Activated CD4-positive, CD25-positive, alpha-beta regulatory T cell treated with anti-CD3 and anti-CD28 coated beads, Interleukin-2, amount 50 U/mL, for 24 hours (primary cell): ENCODE data around the gene RTRAF.

Source experiments
- ATAC-seq, 2 donors: fragments of 150-1000 bp; cut with Tn5 transposase; one replicate each; pipeline ENCODE4 v1.10.0; 2021; ENCODE audit warnings: mild to moderate bottlenecking in 1 of 2, moderate library complexity in 1 of 2

The RTRAF gene

DNA sequence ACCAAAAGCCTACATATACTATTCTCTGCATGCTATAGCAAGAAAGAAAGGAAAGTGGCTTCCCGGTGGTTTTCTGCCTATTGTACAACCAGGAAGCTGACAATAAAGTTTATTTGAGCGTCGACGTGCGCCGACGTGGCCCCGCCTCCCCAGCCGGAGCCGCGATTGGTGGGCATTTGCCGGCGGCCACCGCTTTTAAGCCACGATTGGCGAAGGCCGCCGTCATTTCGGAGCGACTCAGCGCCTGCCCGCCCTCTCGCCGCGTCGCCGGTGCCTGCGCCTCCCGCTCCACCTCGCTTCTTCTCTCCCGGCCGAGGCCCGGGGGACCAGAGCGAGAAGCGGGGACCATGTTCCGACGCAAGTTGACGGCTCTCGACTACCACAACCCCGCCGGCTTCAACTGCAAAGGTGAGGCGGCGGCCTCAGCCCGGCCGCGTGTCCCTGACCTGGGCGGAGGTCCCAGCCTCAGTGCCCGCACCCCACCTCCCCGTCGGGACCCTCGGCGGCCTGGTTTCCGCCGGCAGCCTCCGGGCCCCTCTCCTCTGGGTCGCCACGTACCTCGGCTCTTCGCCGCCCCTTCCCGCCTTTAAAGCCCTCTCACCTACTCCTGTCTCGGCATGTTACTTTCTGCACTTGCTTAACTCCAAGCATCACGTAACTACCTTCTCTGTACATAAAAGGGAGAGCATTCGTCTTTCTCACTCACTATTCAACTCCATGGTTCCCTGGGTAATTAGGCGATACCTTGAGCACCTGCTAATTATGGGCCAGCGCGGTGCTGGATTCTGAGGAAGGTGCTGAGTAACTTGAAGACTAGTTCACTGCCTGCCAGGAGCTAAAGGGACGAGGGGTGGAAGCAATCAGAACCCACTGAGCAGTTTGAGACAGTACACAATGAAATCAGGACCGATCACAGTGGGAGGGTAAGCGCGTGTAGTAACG is at the start of gene RTRAF:
RTRAF (plus strand) TSS at position 254 of the 942 bp plus-strand sequence; CDS start at position 348, 94 bp downstream.
- peak; percentile 96 to 97 for ATAC-seq

DNA sequence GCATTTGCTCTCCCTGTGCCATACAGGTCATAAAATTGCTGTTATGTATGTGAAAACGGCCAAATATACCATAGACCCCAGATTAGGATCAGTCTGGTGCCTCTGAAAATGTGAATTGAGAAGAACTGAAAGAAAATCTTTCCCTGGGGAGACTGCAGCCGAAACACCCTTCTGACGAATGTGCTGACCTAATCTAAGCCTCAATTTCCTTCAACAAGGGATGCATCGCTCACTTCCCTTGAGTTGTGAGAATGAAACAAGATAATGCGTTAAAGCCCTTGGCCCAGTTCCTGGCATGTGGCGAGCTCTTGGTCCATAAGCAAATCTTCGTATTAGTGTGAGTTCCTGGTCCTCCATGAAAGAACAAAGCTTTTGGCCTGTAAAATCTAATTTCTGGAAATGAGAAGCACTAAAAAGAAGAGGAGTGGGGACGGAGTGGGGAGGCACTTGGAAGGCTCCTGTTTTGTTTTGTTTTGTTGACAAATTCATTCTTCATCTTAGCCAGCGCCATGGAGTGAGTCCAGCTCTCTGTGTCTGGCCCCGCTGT is 49.5 kb upstream of the RTRAF start:
- ATAC-seq, result no peak

DNA sequence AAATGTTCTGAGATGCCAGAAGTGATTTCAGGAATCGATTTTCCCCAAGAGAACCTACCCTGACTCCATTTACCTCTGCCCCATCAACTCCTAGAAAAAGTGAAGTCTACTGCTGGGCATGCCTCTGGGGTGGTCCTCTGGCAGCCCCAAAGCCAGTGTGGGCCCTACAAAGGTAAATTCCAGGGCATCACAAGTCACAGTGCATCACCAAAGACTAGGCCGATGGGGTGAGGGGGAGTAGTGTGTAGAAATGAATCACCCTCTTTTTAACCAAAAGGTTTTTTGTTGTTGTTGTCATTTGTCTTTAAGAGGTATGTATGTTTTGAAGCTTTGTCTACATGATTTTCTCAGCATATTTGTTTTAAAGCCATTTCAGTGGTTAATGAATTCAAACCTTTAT is 46.4 kb upstream of the RTRAF start:
- ATAC-seq, result peak in 1 of 2 donors; percentile 56

DNA sequence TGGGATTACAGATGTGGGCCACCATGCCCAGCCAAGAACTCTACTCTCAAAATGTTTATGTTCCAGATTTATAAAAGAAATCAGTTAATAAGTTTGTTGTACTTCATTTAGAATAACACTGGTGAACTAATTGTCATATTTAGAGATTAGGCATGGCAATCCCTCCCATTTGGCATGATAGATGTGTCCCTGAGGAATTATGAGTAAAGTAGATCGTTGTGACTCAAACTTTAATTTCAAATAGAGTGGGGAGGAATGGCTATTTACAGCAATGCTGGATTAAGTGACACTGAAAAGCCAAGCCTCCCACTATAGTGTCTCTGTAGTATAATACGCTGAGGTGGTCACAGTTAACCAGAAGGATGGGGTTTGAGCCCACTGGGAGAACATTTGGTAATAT is 39.3 kb upstream of the RTRAF start:
- no peak for ATAC-seq

DNA sequence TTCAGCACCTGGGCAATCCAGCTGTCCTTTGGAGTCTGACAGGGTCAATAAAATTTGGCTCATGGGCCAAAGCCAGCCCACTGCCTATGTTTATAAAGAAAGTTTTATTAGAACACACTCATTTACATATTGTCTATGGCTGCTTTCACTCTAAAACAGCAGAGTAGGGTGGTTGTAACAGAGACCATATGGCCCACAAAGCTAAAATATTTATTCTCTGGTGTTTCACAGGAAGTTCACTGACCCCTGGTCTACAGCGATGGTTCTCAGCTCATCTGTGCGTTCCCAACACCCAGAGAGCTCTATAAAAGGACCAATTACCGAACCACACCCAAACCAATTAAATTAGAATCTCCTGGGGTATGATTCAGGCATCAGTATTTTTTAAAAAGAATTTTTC is 37.7 kb upstream of the RTRAF start:
- ATAC-seq, result no peak

DNA sequence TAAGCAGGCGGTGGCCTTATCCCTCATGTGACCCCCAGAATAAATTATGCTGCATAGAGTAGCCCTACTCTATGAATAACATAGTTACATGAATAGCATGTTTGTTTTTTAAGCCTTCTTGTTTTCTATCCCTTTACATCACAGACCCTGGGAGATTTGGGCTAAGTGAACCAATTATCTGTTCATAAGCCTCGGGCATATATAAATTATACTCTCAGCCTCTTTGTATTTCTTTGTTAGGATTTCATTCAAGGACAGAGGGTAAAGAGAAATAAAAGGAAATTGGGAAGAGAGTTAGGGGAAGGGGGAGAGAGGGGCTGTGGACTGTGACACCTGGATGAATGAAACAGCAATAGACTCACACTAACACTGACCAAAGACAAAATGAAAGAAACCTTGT is 35.3 kb upstream of the RTRAF start:
- no peak for ATAC-seq

DNA sequence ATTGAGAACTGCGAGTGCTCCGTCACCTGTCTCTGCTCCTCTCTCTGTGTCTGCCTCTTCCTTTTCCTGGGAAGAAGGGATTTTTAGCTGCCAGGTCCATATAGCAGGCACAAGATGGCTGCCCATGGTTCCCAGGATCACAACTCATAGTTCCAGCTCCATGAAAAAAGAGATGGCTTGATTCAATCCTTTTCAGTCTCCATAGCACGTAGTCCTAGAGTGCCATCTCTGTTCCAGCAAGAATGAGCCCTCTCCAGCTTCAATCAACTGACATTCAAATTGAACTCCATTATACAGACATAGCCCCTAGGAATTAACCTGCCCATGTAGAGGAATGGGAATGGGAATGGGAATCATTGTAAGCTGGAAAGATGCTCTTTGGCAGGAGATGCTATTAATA is 34.7 kb upstream of the RTRAF start:
- no peak for ATAC-seq

DNA sequence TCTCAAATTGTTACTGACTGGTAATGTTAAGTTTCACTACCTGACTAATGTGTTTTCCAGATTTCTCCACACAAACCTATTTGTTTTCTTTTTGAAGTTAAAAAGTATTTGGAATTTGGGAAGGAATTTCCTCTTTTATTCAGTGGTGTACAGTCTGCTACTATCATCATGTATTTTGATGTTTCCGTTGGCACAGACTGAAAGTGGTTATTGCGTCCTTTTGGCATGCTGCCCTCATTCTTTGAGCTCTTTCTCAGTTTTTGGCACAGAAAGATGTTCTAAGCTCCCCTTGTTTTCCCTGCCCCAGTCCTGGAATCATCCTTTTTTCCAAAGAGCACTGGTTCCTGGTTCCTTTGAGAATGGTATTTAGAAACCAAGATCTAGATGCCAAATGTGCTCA is 31.4 kb upstream of the RTRAF start:
- no peak for ATAC-seq

DNA sequence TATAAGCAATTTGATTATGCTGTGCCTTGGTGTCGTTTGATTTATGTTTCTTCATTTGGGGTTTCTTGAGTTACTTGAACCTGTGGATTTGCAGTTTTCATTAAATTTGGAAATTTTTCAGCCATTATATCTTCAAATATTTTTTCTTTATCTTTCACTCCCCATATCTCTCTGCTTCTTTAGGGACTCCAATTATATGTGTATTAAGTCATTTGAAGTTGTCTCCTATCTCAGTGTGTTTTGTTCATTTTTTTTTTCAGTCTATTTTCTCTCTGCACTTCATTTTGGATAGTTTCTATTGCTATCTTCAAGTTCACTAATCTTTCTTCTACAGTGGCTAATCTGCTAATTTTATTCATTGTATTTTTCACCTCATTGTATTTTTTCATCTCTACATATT is 29.4 kb upstream of the RTRAF start:
- ATAC-seq, result no peak

DNA sequence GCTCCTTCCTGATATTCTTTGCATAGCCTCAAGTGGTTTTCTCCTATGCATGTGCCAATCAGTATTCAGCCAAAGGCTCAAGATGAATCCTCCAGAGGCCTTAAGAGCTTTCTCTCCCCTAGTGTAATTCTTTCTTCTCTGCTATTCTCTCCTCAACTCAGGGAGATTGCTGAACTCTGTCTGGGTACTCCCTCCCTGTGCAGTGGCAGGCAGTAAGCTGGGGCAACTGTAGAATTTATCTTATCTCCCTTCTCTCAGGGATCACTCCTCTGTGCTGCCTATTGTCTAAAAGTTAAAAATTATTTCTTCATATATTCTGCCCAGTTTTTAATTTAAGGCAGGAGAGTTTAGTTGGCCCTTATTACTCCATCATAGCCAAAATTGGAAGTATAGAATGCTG is 28.5 kb upstream of the RTRAF start:
- no peak for ATAC-seq

DNA sequence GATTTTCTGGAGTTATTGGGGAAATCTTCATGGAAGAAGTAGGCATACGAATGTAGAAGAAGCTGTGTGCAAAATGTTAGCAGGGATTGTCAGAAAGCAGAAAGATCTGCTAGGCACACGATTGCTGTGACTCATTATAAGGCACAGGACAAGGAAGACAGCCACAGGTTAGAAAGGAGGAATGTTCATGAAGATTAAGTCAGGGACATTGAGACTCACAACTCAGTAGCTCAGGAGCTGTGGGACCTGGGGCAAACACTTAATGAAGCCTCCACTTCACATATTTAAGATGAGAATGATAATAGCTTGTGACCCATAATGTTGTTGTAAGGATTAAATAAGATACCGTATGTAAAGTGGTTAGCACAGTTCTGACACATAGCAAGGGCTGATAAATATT is 26.6 kb upstream of the RTRAF start:
- ATAC-seq, result no peak

DNA sequence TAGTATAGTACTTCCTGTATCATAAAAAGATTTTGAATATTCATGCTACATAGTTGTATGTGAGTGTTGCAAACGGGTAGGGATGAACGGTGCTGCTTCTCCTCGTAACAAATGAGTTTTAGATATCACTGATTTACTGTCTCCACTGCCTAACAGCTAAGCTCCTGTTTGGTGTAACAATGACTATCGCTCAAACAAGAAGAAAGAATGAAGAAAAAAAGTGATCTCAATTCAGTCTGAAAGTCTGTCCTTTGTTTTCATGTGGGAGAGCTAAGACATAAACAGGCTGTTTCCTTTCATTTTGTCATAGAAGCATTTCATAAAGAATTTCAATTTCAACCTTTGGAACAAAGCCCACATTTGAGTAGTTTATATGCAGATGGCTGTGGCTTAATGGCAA is 26.1 kb upstream of the RTRAF start:
- peak in 1 of 2 donors; percentile 35 for ATAC-seq

DNA sequence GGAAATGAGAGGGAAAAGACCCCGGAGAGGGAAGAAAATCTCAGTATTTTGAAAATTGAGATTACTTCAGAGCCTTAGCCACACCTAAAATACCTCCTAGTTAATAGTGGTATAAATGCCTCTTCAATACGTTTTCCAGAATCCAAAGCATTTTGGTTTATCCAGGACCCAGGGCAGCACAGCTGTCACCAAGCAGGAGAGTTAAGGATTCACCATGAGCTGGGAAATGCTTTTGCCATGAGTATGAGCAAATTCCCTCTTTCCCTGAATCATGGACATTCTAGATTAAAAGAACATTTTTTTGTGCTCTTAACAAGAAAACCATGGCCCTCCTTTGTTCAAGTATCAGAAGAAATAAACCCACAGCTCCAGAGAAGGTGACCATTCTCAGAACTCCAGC is 21.8 kb upstream of the RTRAF start:
- ATAC-seq, result no peak

DNA sequence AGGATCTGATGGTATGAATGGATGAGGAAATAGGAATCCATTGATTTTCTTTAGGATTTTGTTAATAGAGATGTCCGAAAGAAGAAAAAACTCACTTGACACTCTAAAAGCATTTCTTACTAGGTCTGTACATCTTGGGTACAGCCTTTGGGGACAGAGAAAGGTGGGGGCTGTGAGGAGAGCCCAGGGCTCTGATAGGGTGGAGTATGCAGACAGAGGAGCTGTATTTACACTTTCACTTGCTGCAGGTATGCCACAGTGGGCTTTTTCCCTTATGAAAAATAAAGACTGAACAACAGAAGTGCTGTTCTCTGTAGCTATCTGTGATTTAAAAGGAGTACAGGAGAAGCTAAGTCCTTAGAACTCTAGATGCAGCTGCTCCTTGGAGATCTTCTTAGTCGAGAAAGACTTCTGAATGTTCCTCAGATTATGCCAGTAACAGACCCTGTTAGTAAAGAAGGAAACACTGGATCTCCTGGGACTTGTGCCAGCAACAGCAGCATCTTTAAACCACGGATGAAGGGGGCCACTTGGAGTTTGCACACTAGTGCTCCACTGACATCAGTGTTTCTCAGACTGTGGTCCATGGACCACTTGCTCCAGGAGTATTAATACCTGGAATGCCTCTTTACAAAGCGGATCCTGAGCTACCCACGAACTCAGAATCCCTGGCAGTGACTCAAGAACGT is 19.4 kb upstream of the RTRAF start:
- no peak for ATAC-seq

DNA sequence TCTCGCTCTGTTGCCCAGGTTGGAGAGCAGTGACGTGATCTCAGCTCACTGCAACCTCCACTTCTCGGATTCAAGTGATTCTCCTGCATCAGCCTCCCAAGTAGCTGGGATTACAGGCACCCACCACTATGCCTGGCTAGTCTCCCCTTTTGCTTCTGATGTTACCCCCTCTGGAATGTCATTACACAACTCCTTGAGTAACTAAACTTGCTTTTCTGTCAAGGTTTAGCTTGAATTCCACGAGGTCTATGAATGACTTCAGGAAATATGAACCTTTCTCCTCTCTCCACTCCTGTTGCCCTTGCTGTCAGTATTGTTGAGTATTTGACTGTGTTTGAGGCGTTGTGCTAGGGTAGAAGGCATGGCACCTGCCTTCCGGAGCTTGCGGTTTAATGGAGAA is 16.8 kb upstream of the RTRAF start:
- no peak for ATAC-seq

DNA sequence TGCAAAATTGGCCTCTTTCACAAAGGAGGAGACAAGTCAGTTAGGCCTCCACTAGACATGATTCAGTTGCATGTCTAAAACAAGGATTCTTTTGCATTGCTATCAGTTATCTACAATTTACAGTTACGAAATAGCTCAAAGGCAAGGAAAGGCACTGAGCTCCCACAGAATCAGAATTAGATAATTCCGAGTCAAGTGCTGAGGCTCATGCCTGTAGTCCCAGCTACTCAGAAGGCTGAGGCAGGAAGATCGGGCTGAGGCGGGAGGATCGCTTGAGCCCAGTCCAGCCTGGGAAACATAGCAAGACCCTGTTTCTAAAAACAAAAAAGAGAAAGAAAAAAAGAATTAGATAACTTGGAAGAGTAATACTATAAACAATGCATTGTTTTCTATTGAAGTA is 12.3 kb upstream of the RTRAF start:
- ATAC-seq, result no peak

DNA sequence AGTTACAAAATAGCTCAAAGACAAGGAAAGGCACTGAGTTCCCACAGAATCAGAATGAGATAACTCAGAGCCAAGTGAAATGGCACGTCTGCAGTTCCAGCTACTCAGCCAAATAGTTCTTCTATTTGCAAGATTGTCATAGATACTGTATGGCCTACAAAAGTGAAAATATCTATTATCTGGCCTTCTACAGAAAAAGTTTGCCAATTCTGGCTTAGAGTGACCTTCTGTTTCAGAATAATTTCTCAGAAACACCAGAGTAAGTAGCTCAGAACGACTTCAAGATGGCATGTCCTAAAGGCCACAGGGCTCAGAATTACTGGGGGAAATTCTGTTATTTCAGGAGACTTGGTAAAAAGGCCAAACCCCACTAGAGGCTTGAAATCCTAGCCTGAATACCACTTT is 10.7 kb upstream of the RTRAF start:
- ATAC-seq, result no peak

DNA sequence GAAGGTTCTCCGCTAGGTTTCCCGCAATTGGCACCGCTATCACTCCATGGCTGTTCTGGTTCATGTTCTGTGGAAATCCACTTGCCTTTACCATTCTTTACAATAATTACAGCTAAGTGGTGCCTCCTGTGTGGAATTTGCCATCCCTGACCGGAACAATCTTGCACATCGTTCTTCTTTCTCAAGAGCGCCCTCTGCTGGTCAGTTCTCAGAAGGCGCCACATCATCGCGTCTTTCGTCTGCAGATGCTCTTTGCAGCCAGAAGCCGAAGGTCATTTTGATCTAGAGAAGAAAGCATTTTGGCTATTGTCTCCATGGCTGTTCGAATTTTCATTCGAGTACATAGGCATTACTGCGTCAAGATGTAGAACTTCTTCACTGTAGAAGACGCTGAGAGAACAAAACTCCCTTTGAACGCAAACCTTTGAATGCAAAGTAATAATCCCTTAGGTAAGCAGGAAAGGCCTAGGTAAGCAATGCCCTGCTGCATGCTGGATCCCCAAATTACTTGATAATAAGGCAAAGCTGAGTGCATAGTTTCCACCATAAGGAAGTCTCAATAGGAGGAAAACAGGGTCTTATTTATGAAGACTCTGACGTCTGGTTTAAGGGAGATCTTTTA is 10.1 kb upstream of the RTRAF start:
- peak; percentile 58 to 67 for ATAC-seq

DNA sequence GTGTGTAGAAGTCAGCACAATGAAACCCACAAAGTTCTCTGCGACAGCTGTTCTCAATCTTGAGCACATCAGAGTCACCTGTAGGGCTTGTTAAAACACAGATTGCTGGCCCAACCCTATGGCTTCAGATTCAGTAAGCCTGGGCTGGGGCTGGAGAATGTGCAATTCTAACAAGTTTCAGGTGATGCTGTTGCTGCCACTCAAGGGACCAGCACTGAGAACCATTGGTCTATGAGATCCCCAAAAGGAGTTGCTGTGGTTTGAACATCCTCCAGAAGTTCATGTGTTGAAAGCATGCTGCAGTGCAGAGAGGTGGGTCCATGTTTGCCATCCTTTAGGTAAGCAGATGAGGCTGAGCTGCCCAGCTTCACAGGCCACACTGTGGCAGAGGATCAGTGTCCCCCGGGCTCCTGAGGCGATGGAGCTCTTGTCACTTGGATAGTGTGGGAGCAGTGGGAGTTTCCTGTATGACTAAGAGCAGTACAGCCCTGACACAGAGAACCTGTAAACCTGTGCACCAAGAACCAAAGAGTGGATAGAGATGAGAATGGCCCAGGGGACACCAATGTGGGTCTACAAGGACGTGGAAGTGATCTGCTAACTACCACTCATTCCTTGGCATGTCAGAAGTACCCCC is 8.0 kb upstream of the RTRAF start:
- ATAC-seq, result peak in 1 of 2 donors; percentile 45

DNA sequence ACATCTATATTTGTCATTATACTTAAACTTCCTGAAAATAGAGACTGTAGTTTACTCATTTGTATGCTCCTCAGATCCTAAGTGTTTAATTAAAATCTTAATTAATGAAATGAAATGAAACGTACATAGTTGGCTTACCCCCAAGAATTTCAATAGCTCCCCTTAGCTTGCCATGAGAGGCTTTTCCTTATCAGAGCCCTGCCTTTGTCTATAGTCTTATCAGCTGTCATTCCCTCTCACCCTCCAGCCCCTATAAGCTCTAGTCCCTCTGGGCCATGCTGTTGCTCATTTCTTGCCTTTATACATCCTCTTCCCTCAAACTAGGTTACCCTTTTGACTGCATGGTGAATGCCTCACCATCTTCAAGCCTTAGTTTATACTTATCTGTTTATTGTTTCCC is 1.1 kb upstream of the RTRAF start:
- ATAC-seq, result no peak

DNA sequence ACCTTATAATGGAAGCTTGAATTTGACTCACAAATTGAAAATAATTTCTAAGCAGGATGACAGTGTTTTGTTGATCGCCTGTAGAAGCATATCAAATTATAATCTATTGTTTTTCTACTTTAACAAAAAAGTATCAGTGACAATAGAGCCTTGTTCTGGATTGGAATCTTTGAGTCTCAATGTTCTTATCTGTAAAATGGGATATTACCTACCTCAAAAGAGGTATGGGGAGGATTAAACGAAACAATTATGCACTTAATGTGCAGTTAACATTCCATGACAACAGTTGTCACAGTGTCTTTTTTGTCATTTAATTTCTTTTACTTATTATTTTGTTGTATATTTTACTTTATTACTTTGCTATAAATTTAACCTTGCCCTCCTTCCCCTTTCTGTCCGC is 1.1 kb downstream of the RTRAF start:
- ATAC-seq, result no peak

DNA sequence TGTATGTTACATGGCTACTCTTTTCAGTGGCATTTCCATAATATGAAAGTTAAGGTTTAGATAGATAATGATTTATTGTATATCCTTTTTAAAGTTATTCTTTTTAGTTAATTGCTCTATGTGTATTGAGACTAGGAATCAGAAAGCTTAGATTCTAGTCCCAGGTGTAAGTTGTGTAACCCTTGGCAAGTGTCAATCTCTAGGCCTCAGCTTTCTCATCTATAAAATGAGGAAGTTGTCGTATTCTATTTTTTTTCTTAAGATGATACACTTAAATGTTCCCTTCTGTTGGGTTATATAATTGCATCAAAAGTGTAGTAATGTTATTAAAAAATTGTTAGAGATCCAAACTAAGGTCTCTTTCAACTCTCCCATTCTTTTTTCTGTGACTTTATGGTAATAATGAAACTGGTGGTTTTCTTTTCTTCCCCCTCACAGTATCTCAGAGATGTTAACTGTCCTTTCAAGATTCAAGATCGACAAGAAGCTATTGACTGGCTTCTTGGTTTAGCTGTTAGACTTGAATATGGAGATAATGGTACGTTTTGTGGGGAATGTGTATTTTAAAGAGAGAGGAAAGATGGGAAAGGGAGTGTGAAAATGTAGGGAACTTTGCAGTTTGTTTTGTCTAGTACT is 4.1 kb downstream of the RTRAF start:
- ATAC-seq, result no peak
